ENCODE data around the gene ATXN7L1. TPM values are rescaled to one million over a fixed set of nuclear protein-coding genes. Genes with fewer than 3 reads are reported as not detected.
A peak's percentile ranks its signal among the peaks of the same experiment; 100 is the strongest.

ATXN7L1 gene
- total RNA-seq, 1 experiment from 2014 or later, result 24.3 TPM

GRCh38 chr7:105622106-105622731 lies 254.2 kb downstream of the ATXN7L1 start:
- no peaks in the 10 kb centered on the region for H3K79me1 ChIP-seq (ENCODE audit: insufficient read depth, low read depth, low read length, poor library complexity, severe bottlenecking)
- H3K27me3 ChIP-seq (ENCODE audit: insufficient read depth, low read length), result no peaks in the 10 kb centered on the region
- H3K27me3 Mint-ChIP-seq (ENCODE audit: low read depth), result no peaks in the 10 kb centered on the region
- no peak overlapping the region for H2AK5ac ChIP-seq (ENCODE audit: insufficient read length, low read length)
- DNase-seq, result no peak
- no peak overlapping the region for H3K23ac ChIP-seq (ENCODE audit: insufficient read length, low read depth, low read length)
- H3K18ac ChIP-seq (ENCODE audit: insufficient read length, low read depth, low read length), result no peak overlapping the region
- peak overlapping the region; percentile 5 to 73 (median 9); a peak in 4 of 7 replicates for H3K27ac Mint-ChIP-seq
- no peak overlapping the region for H3K27ac ChIP-seq (ENCODE audit: insufficient read length, low read depth, low read length)
- H2BK12ac ChIP-seq (ENCODE audit: insufficient read length, low read depth, low read length), result no peak overlapping the region
- peaks cover 13 to 15% of the 10 kb centered on the region in 2 experiments for H3K9me3 Mint-ChIP-seq
- no peak overlapping the region; a peak in 1 of 5 replicates for H3K4me3 Mint-ChIP-seq
- no peak overlapping the region for H2BK15ac ChIP-seq (ENCODE audit: low read depth, low read length)
- H3K4me2 ChIP-seq (ENCODE audit: insufficient read depth, insufficient read length, low read length), result no peak overlapping the region
- H3K36me3 Mint-ChIP-seq (ENCODE audit: insufficient read depth in 1 of 3, low read depth in 3 of 3), result peaks cover 40 to 72% (median 70%) of the 10 kb centered on the region in 3 experiments
- no peaks in the 10 kb centered on the region for H3K4me1 ChIP-seq (ENCODE audit: insufficient read depth, low read length)
- H2BK20ac ChIP-seq (ENCODE audit: low read depth, low read length, poor library complexity, severe bottlenecking), result no peak overlapping the region
- no peak overlapping the region for H3T11ph ChIP-seq (ENCODE audit: low read length)
- peaks cover 2% of the 10 kb centered on the region for H4K20me1 ChIP-seq (ENCODE audit: control insufficient read depth, insufficient read depth, insufficient read length)
- no peak overlapping the region for H2BK5ac ChIP-seq (ENCODE audit: insufficient read length, low read length)
- H3K4ac ChIP-seq (ENCODE audit: low read depth, low read length), result no peak overlapping the region
- peaks cover 4% of the 10 kb centered on the region; the same call in 1 of the 2 replicates for H3K79me2 ChIP-seq (ENCODE audit: insufficient read depth, low read length)
- TF ChIP-seq CTCF (conservative IDR thresholded peaks at IDR 0.05), result no peak
- H3K9me3 ChIP-seq (ENCODE audit: control insufficient read depth, low read depth, low read length), result peaks cover 9% of the 10 kb centered on the region
- no peak overlapping the region for H3K56ac ChIP-seq (ENCODE audit: insufficient read length, low read depth, low read length)
- no peak overlapping the region for H4K8ac ChIP-seq (replicated peaks; ENCODE audit: insufficient read length, low read depth, low read length)
- WGBS (ENCODE audit: extremely low coverage, insufficient read length, low lambda C conversion rate), result no CpG with 5 or more reads among the region's 15 CpGs
- peaks cover 4 to 10% of the 10 kb centered on the region in 2 experiments; a peak in 3 of 4 replicates for H3K4me1 Mint-ChIP-seq
- no peak overlapping the region for H4K91ac ChIP-seq (ENCODE audit: insufficient read length, low read depth, low read length)
- H2AFZ ChIP-seq (ENCODE audit: low read length), result no peak overlapping the region
- H2BK120ac ChIP-seq (ENCODE audit: low read depth, low read length, poor library complexity, severe bottlenecking), result no peak overlapping the region
- H4K5ac ChIP-seq (ENCODE audit: insufficient read length, low read depth, low read length), result no peak overlapping the region
- H3K23me2 ChIP-seq (ENCODE audit: insufficient read length, low read depth, low read length, poor library complexity, severe bottlenecking), result no peaks in the 10 kb centered on the region
- H3K14ac ChIP-seq (ENCODE audit: insufficient read depth, low read length), result no peak overlapping the region
- H3K9ac ChIP-seq (ENCODE audit: extremely low read depth, insufficient read length, low read length), result no peak overlapping the region
